HG02571 (cell line): ENCODE measurements around the gene MTA1.

Experiments
- ATAC-seq: cut with Tn5 transposase; IDR thresholded peaks from one replicate; pipeline ENCODE4 v1.9.1; 2021; ENCODE audit warnings: mild to moderate bottlenecking, moderate library complexity; ENCODE audit not compliant: unreplicated experiment

Gene MTA1

DNA sequence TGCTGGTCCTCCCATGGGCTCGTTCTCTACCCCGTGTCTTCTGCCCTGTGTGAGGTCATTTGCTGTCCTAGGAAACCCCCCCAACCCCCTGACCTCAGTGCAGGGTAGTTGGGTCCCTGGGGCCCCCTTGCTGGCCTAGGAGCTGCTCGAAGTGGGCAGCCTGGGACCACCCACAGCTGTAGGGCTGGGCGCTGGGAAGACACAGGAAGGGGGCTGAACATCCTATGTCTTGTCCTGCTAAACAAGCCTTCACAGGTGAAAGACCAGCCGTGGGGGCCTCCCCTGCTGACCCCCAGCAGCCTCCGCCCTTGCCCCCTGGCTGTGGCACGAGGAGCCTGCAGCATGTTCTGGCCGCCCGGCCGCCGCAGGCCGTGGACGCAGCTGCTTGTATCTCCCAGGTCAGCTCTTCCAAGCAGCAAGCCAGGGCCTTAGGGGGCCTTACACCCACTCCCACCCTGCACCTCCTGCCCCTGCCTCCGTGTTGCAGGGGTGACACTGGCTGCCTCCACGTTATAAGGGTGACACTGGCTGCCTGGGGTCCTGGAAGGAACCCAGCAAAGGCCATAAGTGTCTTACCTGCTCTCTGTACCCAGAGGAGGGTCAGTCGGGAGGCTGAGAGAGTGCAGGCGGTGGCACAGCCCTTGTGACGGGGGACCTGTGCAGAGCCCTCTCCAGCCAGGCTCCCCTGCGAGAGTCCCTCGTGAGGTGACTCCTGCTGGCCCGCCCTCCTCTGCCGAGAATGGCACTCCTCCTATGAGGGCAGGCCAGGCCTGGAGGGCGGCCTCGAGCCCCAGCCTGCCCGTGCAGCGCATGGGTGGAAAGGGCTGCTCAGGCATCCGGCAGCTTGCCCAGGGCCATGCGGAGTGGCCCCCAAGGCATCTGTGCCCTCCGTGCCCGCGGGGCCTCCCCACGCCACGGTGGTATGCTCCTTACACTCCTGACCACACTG lies 32.8 kb upstream of the MTA1 start:
- ATAC-seq: no peak

GRCh38 chr14:105387530-105387922 lies 32.1 kb upstream of the MTA1 start:
- no peak for ATAC-seq

- ATAC-seq: no peak
Measured at GRCh38 chr14:105388110-105388951, 31.3 kb upstream of the MTA1 start.

DNA sequence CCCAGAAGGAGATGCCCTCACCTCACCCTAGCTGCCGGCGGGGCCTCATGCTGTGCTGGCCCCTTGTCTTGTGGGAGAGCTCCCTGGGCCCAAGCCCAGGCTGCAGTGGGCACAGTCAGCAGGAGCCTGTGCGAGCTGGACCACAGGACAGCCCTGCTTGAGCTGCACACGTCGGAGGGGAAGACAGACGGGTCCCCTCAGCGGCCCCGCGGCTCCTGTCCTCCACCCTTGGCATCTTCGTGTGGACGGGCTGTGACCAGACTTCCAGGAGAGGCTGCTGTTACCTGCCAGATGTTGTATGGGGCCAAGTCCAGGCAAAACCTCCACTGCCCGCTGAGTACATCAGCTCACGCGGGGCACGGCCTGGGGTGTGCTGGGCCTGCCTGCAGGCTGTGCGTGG lies 30.7 kb upstream of the MTA1 start:
- ATAC-seq: no peak

GRCh38 chr14:105389534-105389933 lies 30.1 kb upstream of the MTA1 start:
- no peak for ATAC-seq

DNA sequence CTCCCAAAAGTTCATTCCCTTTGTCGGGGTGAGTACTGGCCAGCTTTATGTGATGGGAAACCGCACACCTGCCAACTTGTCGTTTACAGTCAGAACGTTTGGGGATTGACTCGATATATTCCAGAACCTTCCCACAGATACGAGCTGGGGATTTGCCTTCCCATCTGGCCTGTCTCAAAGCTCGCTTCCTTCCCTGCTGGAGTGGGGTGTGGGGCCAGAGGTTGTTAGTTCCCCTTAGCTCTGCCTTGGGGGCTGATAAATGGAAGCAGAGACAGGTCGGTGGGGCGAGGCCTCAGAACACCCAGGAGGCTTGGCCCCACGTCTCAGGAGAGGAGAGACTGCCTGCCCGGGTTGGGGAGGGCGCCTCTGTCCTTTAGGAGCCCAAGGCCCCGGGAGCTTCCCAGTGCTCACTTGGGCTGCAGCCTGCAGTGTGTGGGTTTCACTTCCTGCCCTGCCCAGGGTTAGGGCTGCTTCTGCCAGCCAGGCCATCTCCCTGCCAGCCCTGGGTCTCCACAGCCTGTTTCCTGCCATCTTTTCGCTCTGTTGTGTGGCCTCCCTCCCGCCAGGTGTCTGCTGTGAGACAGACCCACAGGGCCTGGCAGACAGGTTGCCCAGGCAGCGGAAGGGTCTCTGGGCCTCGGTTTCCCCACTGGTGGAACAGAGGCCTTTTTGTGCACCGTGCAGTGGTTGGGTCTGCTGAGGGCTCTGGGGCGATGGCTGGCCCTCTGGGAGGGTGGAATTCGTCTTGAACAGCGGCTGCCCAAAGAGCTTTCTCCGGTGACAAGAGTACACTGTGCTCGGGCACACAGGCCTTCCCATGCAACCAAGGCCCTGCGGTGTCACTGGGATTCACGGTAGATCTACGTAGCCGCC lies 29.4 kb upstream of the MTA1 start:
- no peak for ATAC-seq

DNA sequence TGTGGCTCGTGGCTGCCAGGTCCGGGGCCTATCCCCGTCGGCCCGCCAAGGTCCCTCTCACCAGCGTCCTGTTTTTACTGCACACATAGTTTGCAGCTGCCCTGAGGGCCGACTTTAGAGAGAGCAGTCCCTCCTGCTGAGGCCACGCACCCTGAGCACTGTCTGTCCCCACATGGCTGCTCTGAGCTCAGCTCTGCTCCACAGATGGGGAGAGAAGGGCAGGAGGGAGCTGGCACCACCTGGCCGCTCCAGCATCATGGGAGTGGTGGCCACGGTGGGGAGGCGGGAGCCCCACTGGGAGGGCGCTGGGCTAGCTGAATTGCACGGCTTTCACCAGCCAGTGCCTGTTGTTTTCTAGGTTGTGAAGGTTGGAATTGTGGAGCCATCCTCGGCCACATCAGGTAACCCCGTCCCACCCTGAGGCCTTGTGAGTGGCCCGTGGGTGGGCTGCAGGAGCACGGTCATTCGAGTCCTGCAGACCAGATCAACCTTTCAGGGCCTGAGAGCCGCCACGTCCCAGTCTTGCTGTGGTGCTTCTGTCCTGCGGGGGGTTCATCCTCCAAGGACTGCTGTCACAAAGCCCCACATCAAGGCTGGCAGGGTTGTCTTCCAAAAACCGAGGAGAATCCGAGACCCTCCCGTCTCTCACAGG lies 28.7 kb upstream of the MTA1 start:
- no peak for ATAC-seq

DNA sequence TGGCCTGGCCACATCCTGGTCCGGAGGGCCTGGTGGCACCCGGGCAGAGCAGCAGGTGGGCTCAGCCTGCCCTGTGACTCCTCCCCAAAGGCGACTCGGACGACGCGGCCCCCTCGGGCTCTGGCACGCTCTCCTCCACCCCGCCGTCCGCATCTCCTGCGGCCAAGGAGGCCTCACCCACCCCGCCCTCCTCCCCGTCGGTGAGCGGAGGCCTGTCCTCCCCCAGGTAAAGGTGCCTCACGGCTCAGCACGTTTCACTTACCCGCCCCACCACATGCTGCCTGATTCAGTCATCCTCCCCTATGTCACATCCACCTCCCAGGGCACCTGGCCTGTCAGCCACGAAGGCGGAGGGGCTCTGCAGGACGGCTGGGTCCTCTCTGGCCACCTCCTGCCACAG lies 28.1 kb upstream of the MTA1 start:
- ATAC-seq: no peak

DNA sequence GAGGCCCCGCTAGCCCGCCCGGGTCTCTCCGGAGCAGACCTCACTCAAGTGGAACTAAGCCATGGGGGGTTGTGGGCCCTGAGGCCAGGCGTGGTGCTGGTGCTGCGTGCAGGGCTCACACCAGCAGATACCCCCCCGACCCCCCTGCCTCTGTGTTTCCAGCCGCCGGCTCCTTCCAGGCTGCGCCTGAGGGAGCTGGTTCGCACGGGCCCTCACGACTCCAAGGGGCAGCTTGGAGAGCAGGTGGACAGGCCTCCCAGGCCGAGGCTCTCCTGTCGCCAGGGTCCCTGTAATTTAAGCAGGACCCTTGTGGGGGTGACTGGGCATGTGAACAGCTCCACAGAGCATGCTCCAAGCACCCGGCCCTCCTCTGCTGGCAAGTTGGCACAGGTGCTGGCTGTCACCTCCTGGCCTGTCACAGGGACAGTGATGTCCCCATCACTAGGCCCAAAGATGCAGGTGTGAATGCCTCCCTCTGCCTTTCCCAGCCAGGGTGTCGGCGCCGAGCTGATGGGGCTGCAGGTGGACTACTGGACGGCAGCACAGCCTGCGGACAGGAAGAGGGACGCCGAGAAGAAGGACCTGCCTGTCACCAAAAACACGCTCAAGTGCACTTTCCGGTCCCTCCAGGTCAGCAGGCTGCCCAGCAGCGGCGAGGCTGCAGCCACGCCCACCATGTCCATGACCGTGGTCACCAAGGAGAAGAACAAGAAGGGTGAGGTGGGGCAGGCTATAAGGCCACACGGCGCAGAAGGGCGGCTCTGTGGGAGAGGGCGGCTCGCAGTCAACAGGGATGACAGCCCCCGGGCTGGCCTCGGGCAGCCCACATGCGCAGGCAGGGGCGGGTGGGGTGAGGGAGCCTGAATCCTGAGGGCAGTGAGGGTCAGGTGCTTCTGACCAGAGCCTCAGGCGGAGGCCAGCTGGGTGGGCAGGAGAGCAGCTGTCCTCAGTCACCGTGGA lies 27.2 kb upstream of the MTA1 start:
- no peak for ATAC-seq

- ATAC-seq: no peak
Measured at GRCh38 chr14:105393151-105393550, 26.5 kb upstream of the MTA1 start.

- ATAC-seq: no peak
Measured at GRCh38 chr14:105394714-105395537, 24.7 kb upstream of the MTA1 start.

GRCh38 chr14:105395538-105395854 lies 24.1 kb upstream of the MTA1 start:
- ATAC-seq: no peak

- ATAC-seq: no peak
Measured at GRCh38 chr14:105397350-105397931, 22.2 kb upstream of the MTA1 start.

DNA sequence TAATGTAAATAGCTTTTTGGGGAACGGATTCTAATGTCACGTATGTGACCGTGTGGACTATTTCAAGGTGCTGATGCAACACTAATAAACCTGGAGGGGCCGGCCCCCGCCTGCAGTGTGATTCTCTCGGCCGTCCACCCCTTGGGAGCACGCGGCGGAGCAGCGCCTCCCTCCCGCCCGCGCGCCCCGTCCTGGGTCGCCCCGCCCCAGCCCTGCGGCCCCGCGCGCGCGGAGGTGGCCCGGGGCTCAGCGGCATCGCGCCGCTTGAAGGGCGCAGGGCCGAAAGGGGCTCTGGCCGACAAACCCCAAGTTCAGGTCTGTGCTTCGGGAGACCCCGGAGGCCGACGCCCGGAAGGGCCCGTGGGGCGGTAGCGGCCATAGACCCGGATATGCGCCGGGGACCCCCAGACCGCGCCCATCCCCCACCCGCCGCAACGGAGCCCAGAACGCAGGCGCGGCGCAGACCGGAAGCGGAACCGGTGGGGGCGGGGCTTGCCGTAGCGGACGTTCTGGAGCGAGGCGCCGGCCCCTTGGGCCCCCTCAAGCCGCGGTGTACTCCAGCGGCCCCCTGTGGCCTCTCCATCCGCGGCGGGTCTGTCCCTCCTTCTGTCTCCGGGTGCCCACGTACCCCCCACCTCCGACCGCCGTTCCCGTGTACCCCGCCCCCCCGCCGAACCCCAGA lies 21.4 kb upstream of the MTA1 start, which contains the start of gene TEX22:
Gene TEX22 (plus strand): TSS at position 495 of the 682 bp plus-strand sequence. CDS start 803 bp downstream, outside the sequence.
- ATAC-seq: peak; percentile 67

GRCh38 chr14:105398726-105399465 lies 20.7 kb upstream of the MTA1 start:
- ATAC-seq: peak; percentile 43

- ATAC-seq: no peak
Measured at GRCh38 chr14:105399466-105399775, 20.2 kb upstream of the MTA1 start.

DNA sequence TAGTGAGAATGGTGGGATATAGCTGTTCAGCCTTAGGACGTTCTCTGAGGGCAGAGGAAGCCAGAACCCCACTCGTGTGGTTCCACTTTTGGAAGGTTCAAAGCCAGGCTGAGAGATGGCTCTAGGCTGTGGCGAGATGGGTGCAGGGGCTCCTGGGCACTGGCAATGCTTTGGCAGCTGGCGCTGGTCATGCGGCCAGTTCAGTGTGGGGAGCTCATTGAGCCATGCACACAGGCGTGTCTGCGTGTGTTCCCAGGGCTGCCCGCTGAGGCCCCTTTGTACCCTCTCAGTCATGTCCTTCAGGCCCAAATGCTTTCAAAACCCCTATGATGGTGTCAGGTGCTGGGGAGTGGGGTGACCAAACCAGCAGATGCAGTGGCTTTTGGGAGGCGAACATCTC lies 19.6 kb upstream of the MTA1 start:
- no peak for ATAC-seq
